Measurements from ENCODE around the gene KCNG2. TPM values are rescaled to one million over a fixed set of nuclear protein-coding genes. Genes with fewer than 3 reads are reported as not detected.

Gene KCNG2
- total RNA-seq, 1 donor from 2014 or later, result not detected

DNA sequence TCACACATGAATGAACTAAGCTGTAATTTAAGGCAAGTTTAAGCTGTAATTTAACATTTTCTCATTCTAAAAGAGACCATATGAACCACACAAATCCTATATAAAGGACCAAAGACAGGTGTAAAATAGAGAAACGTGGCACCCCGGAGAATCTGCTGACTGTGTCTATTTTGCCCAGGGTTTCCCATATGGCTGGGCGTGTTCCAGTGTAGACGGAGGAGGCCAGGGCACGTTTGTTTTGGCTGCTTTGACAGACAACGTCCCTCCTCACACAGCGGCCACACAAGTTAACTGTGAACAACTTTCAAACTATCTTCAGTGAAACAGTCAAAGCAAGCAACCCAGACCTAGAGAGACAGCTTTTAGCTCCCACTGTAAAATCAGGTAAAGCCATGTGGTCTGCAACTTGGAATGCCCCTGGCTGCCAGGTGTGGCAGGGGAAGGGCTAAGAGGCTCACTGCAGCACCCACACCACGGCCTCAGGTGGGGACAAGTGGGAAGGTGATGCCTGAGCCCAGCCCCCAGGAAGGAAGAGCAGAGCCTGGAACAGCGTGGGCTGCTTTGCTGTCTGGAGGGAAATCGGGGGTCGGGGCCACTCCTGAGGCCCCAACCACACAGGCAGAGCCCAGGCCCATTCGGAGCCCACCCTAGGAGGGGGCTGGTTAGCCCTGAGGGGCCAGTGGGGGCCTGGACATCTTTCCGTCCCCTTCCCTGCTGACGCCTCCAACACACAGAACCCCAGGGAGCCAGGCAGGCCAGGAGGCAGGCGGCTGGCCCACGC, 113.0 kb downstream of the KCNG2 start:
- no peak for ATAC-seq
- no peak for DNase-seq (ENCODE audit: missing footprints)
- intact Hi-C loops (cut with DNase I), result no loop called here

DNA sequence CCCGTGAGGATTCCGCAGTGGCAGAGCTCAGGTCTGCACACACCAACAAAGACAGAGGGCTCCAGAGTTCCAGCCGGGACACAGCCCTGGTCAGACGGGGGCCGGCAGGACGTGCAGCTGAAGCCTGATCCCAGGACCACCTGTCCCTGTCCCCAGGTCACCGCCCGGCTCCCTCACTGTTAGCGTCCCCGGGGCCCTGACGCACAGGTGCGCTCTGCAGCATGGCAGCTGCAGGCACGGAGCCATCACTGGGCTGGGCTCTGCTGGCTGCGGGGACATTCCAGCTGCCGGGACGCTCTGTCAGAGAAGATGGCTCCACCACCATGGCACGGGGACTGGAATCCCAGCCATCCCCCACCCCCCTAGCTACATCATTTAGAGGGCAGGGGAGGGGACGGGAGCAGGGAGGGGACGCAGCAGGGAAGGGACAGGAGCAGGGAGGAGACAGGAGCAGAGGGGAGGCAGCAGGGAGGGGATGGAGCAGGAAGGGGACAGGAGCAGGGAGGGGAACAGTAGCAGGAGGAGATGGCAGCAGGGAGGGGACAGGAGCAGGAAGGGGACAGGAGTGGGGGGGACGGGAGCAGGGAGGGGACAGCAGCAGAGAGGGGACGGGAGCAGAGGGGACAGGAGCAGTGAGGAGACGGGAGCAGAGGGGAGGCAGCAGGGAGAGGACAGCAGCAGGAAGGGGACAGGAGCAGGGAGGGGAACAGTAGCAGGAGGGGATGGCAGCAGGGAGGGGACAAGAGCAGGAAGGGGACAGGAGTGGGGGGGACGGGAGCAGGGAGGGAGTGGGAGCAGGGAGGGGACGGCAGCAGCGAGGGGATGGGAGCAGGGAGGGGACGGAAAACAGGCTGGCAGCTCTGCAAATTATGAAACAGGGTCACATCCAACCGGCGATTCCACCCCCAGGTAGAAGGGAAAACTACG, 113.9 kb downstream of the KCNG2 start:
- ATAC-seq, result no peak

DNA sequence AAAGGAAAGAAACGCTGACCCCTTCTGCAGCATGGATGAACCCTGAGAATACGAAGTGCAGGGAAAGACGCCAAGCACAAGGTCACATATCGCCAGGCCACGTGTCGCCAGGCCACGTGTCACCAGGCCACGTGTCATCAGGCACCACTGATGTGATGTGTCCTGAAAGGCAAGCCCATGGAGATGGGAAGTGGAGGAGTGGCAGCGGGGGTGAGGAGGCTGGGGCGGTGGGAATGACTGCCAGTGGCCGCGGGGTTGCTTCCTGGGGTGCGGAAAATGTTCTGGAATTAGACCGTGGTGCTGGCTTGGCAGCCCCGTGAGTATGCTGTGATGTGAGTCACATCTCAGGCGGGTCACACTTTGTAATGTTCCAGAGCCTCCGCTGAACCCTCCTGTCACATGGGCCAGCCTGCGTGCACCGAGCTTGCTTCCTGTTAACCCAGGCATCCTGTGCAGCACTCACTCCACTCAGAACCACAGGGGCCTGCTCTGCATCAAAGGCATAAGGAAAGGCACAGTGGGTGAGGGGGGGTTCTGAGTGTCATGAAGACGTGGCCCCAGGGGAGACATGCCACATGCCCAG, 114.8 kb downstream of the KCNG2 start:
- ATAC-seq (no peak), DNase-seq (ENCODE audit: missing footprints) (no peak)

More for the DNA sequence above, 113.9 kb downstream of the KCNG2 start:
- intact Hi-C loops (cut with DNase I), result no loop called here
- DNase-seq (ENCODE audit: missing footprints), result no peak

DNA sequence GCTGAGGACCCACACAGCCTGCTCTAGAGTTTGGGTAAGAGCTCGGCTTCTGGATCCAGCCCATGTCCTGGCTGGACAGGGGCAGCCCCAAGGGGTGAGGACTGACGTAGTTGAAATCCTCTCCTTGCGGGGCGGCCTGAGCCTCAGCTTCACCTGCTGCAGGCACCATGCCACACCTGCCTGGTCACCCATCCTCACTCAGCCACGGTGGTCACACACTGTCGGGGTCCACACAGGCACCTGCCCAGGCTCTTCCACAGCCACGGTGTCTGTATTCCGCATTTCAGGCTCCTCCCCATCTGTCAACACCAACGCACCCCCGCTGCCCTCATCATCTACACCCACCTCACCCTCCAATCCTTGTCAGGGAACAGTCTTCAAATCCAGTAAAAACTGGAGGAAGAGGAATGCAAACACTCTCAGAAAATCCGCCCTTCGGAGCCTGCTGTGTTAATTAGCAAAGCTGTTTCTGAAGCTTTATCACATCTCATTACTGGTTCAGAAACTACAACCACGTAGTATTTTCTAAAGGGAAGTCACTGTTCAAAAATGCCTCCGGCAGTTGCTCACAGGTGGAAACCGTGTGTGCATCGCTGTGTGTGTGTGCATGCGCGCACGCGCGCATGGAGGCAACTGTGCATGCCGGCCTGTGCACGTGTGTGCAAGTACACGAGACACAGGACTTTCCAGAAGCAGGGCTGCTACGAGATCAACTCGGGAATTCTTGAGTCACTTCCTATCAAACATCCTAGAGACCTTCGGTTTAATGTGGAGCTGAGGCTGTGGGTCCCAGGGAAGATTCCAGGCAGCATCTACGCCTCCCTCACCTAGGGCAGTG, 115.5 kb downstream of the KCNG2 start:
- no peak for DNase-seq (ENCODE audit: missing footprints)
- ATAC-seq, result no peak
- intact Hi-C loops (cut with DNase I), result no loop called here

More for the DNA sequence above, 114.8 kb downstream of the KCNG2 start:
- intact Hi-C loops (cut with DNase I), result no loop called here

DNA sequence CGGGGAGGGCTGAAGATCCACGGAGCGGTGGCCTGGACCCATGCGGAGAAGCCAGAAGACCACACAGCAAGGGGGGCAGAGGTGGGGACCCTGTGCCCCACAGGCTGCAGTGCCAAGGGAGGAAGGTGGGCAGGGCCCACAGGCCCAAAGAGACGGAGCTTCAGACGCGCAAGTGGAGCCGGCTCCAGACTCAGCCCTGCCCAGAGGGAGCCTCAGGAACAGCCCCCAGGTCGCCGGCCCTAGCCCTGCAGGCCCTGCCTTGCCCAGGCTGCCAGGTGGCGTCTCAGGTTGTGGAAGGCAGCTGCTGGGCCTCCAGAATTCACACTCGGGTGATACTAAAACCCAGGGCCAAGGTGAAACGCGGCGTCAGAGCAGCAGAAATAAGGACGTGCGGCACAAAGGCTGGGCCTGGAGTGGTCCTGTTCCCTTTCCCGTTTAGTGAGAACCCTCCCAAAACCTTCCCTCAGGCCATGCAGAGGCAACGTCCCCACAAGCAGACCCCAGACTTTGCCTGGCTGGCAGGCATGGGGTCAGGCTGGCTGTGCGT, 116.9 kb downstream of the KCNG2 start:
- intact Hi-C loops (cut with DNase I), result no loop called here
- no peak for ATAC-seq

DNA sequence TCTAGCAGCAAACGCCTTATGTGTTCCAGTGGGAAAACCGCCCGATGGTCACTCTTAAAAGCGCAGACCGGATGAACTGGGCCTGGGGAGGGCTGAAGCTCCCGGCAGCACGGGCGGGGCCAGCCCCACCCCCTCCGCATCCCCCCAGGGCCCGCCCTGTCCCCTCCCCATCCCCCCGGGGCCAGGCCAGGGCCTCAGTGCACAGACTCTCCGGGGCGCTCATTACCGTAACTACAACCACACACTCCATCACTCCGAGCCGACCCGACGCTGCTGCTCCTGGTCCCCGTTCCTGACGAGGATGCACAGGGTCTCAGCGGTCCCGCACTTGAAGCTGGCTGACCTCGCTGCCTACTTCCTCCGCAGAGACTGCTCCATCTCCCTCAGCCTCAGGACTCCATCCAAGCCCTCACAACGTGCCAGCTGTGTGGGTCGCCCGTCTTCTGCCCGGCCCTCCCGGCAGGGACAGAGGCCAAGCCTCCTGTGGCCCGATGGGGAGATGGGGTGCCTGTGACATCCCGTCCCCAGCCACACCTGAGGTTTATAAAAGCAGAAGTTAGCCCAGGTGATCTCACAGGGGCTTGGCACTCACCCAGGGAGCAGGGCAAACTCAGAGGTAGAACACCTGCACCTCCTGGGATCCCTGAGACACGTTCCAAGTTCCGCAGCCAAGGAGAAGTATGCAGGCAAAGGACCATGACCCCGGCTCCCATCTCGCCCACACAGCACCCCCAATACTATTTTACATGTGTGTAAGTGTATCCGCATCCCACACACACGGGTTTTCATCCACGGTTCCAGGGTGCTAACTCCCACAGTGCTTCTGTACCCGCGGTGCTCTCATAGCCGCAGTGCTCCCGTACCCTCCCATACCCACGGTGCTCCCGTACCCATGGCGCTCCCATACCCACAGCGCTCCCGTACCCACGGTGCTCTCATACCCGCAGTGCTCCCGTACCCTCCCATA, 117.7 kb downstream of the KCNG2 start:
- ATAC-seq, result no peak
- DNase-seq (ENCODE audit: missing footprints), result no peak
- intact Hi-C loops (cut with DNase I), result no loop called here

More for the DNA sequence above, 116.9 kb downstream of the KCNG2 start:
- DNase-seq (ENCODE audit: missing footprints), result no peak

DNA sequence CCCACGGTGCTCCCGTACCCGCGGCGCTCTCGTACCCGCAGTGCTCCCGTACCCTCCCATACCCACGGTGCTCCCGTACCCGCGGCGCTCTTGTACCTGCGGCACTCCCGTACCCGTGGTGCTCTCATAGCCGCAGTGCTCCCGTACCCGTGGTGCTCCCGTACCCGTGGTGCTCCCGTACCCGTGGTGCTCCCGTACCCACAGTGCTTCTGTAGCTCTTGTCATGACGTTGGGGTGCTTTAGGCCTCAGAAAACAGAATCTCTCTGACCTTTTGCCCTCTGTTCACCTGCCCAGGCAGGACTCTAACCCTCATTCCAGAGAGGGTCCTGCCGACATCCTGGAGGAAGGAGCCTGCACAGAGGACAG, 118.4 kb downstream of the KCNG2 start:
- intact Hi-C loops (cut with DNase I), result no loop called here

DNA sequence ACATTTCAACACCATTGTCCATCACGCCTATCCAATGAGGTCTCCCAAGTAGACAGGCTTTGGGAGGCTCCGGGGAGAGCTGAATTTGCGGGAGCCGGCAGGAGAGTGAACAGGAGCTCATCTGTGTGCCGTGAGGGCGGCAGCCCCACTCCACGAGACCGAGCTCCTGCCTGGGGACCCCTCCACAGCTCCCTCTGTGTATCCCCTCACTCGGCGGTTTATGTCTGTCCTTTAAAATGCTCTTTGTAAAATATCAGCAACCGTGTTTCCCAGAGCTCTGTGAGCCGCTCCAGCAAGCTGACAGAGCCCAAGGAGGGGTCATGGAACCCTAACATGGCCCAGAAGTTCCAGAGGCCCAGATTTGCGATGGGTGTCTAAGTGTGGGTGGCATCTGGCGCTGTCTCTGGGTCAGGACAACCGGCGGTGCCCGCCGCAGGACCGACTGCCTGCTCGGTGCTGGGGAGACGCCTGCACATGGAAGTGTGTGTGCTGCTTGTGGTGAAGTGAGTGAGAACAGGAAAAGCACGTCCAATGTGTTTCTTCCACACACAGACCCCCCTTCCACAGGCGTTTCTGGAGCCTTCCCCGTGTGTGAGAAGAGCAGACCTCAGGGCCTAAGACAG, 118.9 kb downstream of the KCNG2 start:
- DNase-seq (ENCODE audit: missing footprints) (no peak), ATAC-seq (no peak)
- intact Hi-C loops (cut with DNase I), result no loop called here

More for the DNA sequence above, 118.4 kb downstream of the KCNG2 start:
- DNase-seq (ENCODE audit: missing footprints) (no peak), ATAC-seq (no peak)

DNA sequence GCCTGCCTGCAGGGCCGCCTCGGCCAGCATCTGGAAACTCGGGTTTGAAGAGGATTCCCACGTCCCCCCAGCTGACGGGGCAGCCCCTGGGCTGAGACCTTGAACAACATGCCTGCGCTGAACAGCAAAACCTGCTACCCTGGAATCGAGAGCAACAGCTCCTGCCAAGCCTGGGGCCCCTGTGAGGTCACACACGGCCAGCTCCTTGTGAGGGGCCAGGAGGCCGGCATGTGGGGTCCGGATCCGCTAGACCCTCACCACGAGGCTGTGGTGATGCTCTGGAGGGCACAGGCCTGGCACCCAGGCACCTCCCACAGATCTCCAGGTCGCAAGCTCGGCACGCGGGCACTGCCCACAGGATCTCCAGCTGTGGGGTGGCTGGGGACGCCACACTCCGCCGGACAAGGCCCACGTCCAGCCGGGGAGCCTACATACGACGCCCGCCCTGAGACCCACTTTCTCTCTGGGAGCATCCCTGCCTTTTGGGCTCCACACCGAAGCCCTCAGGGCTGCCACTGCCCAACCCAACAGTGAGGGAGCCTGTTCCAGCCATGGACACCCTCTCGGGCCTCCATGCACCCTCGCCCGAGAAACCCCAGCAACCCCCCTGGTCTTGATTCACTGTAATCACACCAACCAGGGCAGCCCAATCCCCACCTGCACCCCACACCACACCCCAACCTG, 119.6 kb downstream of the KCNG2 start:
- ATAC-seq, result no peak

DNA sequence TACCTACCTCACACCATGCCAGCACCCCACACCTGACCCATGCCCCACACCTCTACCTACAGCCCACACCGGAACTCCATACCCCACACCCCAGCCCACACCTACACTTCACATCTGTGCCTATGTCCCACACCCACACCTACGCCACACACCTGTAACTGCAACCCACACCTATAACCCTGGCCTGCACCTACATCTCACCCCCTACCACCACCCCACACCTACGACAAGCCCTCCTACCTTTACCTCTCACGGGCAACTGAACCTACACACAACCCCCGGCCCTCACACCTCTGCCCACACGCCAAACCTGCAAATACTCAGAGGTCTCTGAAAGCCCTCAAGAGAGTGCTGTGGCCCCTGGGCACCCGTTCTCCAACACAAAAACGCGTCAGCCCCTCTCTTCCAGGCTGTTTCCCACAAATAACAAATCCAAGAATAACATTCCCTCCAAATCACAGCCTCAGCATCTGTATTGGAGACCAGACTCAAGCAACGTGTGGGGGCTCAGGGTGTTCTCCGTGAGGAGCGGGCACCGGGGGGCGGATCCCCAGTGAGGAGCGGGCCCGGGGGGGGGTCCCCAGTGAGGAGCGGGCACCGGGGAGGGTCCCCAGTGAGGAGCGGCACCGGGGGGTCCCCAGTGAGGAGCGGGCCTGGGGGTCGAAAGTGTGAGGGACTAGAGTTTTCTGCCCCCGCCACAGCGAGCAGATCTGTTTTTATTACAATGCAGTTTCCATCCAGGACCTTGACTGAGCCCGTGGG, 120.3 kb downstream of the KCNG2 start:
- ATAC-seq (peak; percentile 12), DNase-seq (ENCODE audit: missing footprints) (no peak)
- intact Hi-C loops (cut with DNase I), result no loop called here

More for the DNA sequence above, 119.6 kb downstream of the KCNG2 start:
- no peak for DNase-seq (ENCODE audit: missing footprints)
- intact Hi-C loops (cut with DNase I), result no loop called here

DNA sequence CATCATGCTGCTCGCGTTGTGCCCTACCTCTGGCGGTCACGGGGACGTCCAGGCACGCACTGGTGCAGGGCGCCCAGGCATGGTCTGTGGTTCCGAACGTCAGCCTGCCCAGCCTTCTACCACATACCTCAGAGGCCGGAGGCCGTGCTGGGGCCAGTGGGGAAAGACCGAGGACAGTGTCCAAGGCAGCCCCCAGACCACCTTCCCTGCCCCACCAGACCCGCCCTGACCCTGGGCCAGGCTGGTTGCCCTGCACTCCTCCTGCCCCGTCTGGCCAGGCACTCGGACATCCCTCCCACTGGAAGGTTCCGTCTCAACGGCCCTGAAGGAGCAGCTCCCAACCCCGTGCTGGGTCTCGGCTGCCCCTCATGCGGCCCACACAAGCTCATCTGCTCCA, 120.9 kb downstream of the KCNG2 start:
- ATAC-seq, result no peak
- DNase-seq (ENCODE audit: missing footprints), result no peak
- intact Hi-C loops (cut with DNase I), result no loop called here

DNA sequence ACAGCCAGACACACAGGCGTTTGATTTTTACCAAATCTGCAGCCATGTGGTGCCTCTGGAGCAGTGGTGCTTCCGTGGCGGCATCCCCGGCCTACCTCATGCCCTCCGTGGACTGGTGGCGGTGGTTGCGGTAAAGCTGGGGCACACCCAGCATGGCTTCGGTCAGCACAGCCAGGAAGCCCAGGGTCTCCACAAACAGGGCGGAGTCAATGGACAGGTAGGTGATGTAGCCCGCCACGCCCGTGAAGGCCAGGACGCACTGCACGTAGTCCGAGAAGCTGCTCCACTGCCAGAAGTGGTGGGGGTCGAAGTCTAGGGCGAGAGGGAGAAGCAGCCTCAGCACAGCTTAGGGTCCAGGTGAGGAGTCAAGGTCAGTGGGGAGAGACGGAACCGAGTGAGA, 121.4 kb downstream of the KCNG2 start:
- no peak for ATAC-seq
- intact Hi-C loops (cut with DNase I), result no loop called here
- DNase-seq (ENCODE audit: missing footprints), result no peak

DNA sequence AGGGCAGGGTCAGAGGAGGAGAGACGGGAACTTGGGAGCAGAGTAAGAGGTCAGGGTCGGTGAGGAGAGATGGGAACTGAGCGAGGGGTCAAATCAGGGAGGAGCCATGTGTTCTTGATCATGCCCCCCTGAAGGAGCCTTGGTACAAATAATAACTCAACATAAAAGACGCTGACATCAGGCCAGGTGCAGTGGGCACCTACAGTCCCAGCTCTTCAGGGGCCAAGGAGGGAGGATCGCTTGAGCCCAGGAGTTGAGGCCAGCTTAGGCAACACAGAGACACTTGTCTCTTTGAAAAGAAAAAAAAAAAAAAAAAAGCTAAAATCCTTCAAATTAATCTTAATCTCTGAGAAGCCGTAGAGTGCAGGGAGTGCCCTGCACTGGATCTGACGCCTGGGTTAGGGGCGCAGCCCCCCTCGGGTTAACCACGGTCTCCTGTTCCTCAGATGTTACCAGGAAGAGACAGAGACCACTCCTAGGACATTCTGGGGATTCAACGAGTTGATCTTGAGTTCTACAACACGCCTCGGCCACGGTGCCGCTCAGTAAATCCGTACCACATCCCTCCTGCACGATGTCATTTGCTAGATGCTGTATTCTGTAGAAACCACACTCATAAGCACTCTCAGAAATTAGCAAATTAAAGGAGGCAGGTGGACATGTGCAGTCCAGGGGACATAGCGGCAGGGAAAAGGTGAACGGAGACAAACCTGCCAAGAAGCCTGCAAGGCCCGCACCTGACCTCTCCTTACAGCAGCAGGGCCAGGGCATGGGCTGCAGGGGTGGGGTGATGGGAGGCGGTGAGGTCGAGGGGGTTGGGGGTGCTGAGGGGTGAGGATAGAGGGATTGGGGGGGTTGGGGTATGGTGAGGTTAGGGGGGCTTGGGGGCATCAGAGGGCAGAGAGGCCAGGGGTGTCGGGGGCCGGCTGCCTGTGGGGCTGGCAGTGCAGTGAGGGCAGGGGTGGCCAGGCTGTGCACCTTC, 124.5 kb downstream of the KCNG2 start:
- intact Hi-C loops (cut with DNase I), result no loop called here
- ATAC-seq, result no peak

DNA sequence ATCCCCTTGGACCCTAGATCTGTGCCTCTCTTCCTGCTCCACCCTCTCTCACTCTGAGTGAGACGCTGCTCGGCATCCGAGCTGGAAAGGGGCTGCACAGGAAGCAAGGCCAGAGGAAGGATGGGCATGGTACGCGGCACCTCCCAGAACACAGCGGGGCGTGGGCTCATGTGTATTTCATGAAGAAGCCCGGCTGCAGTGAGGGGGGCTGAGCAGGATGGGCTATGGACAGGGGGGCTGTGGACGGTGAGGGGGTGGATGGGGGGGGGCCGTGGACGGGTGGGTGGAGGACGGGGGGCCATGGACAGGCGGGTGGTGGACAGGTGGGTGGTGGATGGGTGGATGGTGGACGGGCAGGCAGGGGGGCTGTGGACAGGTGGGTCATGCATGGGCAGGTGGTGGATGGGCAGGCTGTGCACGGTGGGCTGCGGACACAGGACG, 125.3 kb downstream of the KCNG2 start:
- DNase-seq (ENCODE audit: missing footprints), result peak; percentile 45
- ATAC-seq, result no peak
- intact Hi-C loops (cut with DNase I), result no loop called here

More for the DNA sequence above, 124.5 kb downstream of the KCNG2 start:
- DNase-seq (ENCODE audit: missing footprints), result no peak
